ENCODE measurements around the gene FUT8.

DNA sequence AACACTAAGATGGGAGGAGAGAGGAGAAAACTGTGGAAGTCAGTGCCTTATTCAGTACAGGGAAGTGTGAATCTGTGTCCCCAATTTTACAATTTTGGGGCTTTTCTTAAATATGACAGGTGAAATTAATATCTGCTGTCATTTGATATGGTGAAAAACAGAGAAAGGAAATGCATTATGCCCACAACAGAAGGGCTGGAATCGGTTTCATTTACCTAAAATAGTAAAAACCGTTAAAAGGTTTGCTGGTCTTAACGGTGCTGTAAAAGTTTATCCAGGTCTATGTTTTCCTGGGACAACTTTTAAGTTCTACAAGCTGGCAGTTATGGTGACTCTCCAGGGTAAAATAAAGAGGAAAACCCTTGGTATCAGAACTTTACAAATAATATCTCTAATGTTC lies 310.8 kb downstream of the FUT8 start:
- TF ChIP-seq, protein P1, sequence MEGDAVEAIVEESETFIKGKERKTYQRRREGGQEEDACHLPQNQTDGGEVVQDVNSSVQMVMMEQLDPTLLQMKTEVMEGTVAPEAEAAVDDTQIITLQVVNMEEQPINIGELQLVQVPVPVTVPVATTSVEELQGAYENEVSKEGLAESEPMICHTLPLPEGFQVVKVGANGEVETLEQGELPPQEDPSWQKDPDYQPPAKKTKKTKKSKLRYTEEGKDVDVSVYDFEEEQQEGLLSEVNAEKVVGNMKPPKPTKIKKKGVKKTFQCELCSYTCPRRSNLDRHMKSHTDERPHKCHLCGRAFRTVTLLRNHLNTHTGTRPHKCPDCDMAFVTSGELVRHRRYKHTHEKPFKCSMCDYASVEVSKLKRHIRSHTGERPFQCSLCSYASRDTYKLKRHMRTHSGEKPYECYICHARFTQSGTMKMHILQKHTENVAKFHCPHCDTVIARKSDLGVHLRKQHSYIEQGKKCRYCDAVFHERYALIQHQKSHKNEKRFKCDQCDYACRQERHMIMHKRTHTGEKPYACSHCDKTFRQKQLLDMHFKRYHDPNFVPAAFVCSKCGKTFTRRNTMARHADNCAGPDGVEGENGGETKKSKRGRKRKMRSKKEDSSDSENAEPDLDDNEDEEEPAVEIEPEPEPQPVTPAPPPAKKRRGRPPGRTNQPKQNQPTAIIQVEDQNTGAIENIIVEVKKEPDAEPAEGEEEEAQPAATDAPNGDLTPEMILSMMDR (IDR thresholded peaks at IDR 0.05) = no peak
- TF ChIP-seq POLR2A (IDR thresholded peaks at IDR 0.05) (no peak), EP300 (IDR thresholded peaks at IDR 0.05) (no peak)
